Endothelial cell of umbilical vein (primary cell): ENCODE data around the gene CHSY3. TPM values are rescaled to one million over a fixed set of nuclear protein-coding genes. Genes with fewer than 3 reads are reported as not detected.

ENCODE experiments used
- BruUV-seq: library from RNA; stranded (reverse); fragments of 400-500 nt; replicated peaks from 2 replicates; lab custom pipeline; 2021; lab: Mats Ljungman, UMichigan
- CTCF ChIA-PET: fragments of 300-600, 350-600 bp; sonication (Branson Sonifier 250); formaldehyde crosslinking; loops from one replicate; lab custom pipeline; 2021; ENCODE audit warnings: antibody characterized with exemption, inconsistent platforms; lab: Charles Lee
- POLR2A ChIA-PET: fragments of 300-600, 350-600 bp; sonication (Branson Sonifier 250); formaldehyde crosslinking; loops from one replicate; lab custom pipeline; 2021; ENCODE audit warnings: antibody characterized with exemption, inconsistent platforms; lab: Charles Lee
- DNase-seq: peaks from one replicate; pipeline ENCODE4 v3.0.0-alpha.2; 2011; ENCODE audit warnings: low read depth, low spot score
- FAIRE-seq: peaks from 2 replicates; lab custom pipeline; 2011; peaks lifted over from hg19 to GRCh38; lab: Jason Lieb, UNC
- H2AFZ ChIP-seq: 2 replicates; pipeline ENCODE4 v1.6.0; 2012; ENCODE audit warnings: low read depth, low read length, control low read depth, inconsistent platforms
- H3K27ac ChIP-seq: 2 replicates; pipeline ENCODE4 v1.5.1; 2011; ENCODE audit warnings: low read depth, mild to moderate bottlenecking, control low read depth, low read length, moderate library complexity; ENCODE audit not compliant: insufficient read depth
- H3K27me3 ChIP-seq, 2 experiments: 2 replicates each; pipeline versions ENCODE4 v1.6.0 to v1.6.1; 2011; ENCODE audit warnings: low read length in 2 of 2, mixed read lengths in 1 of 2; ENCODE audit not compliant: control insufficient read depth in 2 of 2, insufficient read depth in 2 of 2
- H3K36me3 ChIP-seq, 2 experiments: 2 replicates in 1 of 2; 3 replicates in 1 of 2; pipeline ENCODE4 v1.5.1; 2011; ENCODE audit warnings: low read length in 2 of 2, mild to moderate bottlenecking in 1 of 2, moderate library complexity in 1 of 2; ENCODE audit not compliant: control insufficient read depth in 2 of 2, insufficient read depth in 2 of 2; ENCODE audit errors: extremely low read depth in 1 of 2
- H3K4me1 ChIP-seq: 3 replicates; pipeline ENCODE4 v1.5.1; 2011; ENCODE audit warnings: mild to moderate bottlenecking, low read length; ENCODE audit not compliant: control insufficient read depth, insufficient read depth; ENCODE audit errors: extremely low read depth
- H3K4me2 ChIP-seq: 2 replicates; pipeline ENCODE4 v1.6.1; 2011; ENCODE audit warnings: low read length, control low read depth, mixed read lengths; ENCODE audit not compliant: insufficient read depth
- H3K4me3 ChIP-seq, 3 experiments: fragments of 200-600 bp in 1 of 3; sonication (generic), shearing (Covaris generic) in 1 of 3; replicated peaks in 1 of 3; 2 replicates each; pipeline ENCODE4 v1.5.1; 2011 to 2016; ENCODE audit warnings: control low read depth in 3 of 3, low read length in 3 of 3, mild to moderate bottlenecking in 2 of 3, inconsistent platforms in 1 of 3, low read depth in 1 of 3, moderate library complexity in 1 of 3; ENCODE audit not compliant: insufficient read depth in 1 of 3
- H3K79me2 ChIP-seq: 2 replicates; pipeline ENCODE4 v1.6.0; 2012; ENCODE audit warnings: low read length, inconsistent platforms; ENCODE audit not compliant: control insufficient read depth, insufficient read depth
- H3K9ac ChIP-seq: replicated peaks from 2 replicates; pipeline ENCODE3; 2011; ENCODE audit warnings: low read length, control low read depth; ENCODE audit not compliant: insufficient read depth; ENCODE audit errors: extremely low read depth
- H3K9me1 ChIP-seq: replicated peaks from 3 replicates; pipeline ENCODE4 v1.6.0; 2011; ENCODE audit warnings: mild to moderate bottlenecking, low read length; ENCODE audit not compliant: control insufficient read depth, insufficient read depth; ENCODE audit errors: extremely low read depth
- H3K9me3 ChIP-seq: replicated peaks from 2 replicates; pipeline ENCODE4 v1.5.1; 2012; ENCODE audit warnings: low read length, inconsistent platforms; ENCODE audit not compliant: control insufficient read depth, insufficient read depth
- H4K20me1 ChIP-seq: replicated peaks from 2 replicates; pipeline ENCODE3; 2011; ENCODE audit warnings: mild to moderate bottlenecking, low read length; ENCODE audit not compliant: control insufficient read depth, insufficient read depth; ENCODE audit errors: extremely low read depth
- EZH2 ChIP-seq: IDR thresholded peaks from 2 replicates; pipeline ENCODE4 v1.6.1; 2012; ENCODE audit warnings: borderline replicate concordance, low read depth, mild to moderate bottlenecking, moderate library complexity, low read length, inconsistent platforms; ENCODE audit not compliant: severe bottlenecking
- FOS ChIP-seq: IDR thresholded peaks from 2 replicates; pipeline ENCODE4 v1.6.1; 2011; ENCODE audit warnings: mild to moderate bottlenecking, low read length, moderate library complexity, borderline replicate concordance; ENCODE audit not compliant: insufficient read depth
- GATA2 ChIP-seq: IDR thresholded peaks from 2 replicates; pipeline ENCODE4 v1.7.0; 2011; ENCODE audit warnings: low read depth, mild to moderate bottlenecking, moderate library complexity, mixed read lengths, low read length; ENCODE audit not compliant: insufficient read length, insufficient read depth
- JUN ChIP-seq: IDR thresholded peaks from 2 replicates; pipeline ENCODE4 v1.6.1; 2011; ENCODE audit warnings: borderline replicate concordance, low read depth; ENCODE audit not compliant: insufficient read length, insufficient read depth
- MYC ChIP-seq: IDR thresholded peaks from one replicate; pipeline ENCODE4 v1.6.1; 2011; ENCODE audit warnings: mild to moderate bottlenecking, low read depth, low read length
- POLR2A ChIP-seq: IDR thresholded peaks from 2 replicates; pipeline ENCODE4 v1.6.1; 2012; ENCODE audit warnings: low read depth, mild to moderate bottlenecking, control low read depth, low read length
- POLR2AphosphoS5 ChIP-seq: IDR thresholded peaks from 2 replicates; pipeline ENCODE4 v1.6.1; 2012; ENCODE audit warnings: low read depth, mild to moderate bottlenecking, control low read depth, low read length, moderate library complexity; ENCODE audit not compliant: insufficient read depth
- dilution Hi-C: fragments of 300-500 bp; cut with MboI; formaldehyde crosslinking; loops from one replicate; pipeline ENCODE4 v1.15.0; 2019; ENCODE audit warnings: low sequenced_read_pairs; ENCODE audit not compliant: extremely low pct_ligation_motif_present
- intact Hi-C: fragments of 100-400 bp; cut with micrococcal nuclease; formaldehyde crosslinking; loops from one replicate; pipeline ENCODE4 v1.10.0; 2022
- polyA plus RNA-seq, 4 experiments: library from polyadenylated mRNA; depleted of rRNA in 3 of 4; stranded (reverse) in 3 of 4; unstranded in 1 of 4; fragments of >200 nt; gene quantifications; 2 replicates each; pipeline versions ENCODE4 v1.2.1 to v1.2.3, GENCODE V29; 2011 to 2012; ENCODE audit warnings: missing spikeins in 1 of 4
- total RNA-seq: library from RNA; stranded (reverse); gene quantifications from 2 replicates; pipeline ENCODE4 v1.2.3, GENCODE V29; 2021
- TF ChIP-seq, protein P1 (sequence below), 2 donors: IDR thresholded peaks; 1 replicate in 1 of 2; 2 replicates in 1 of 2; pipeline ENCODE4 v1.5.1; 2011; ENCODE audit warnings: low read length in 2 of 2, mild to moderate bottlenecking in 2 of 2, moderate library complexity in 2 of 2, control low read depth in 1 of 2, inconsistent platforms in 1 of 2, low read depth in 1 of 2; ENCODE audit not compliant: insufficient read depth in 1 of 2; ENCODE audit errors: extremely low read depth in 1 of 2
- TF ChIP-seq, protein P2 (sequence below): IDR thresholded peaks from 2 replicates; pipeline ENCODE4 v1.6.1; 2011; ENCODE audit not compliant: insufficient read depth, insufficient read length

Gene CHSY3
- total and polyA plus RNA-seq, 2 donors (not counting 3 experiments of a cell fraction or from before 2014, with no cell fraction given): 2.2 to 8.4 TPM

DNA sequence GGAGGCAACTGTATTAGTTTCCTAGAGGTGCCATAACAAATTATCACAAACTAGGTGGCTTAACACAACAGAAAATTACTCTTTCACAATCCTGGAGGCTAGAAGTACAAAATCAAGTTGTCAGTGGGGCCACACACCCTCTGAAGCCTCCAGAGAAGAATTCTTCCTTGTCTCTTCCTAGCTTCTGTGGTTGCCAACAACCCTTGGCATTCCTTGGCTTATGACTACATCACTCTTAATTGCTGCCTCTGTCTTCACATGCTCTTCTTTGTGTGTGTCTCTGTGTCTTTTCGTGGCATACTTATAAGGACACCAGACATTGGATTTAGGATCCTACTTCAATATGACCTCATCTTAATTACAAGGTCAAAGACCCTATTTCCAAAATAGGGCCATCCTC, 327.5 kb downstream of the CHSY3 start:
- intact Hi-C loops (loop anchor here (10.0 kb wide), 1 partner anchor 327 kb away; the partner anchor contains the start of gene CHSY3), dilution Hi-C loops (no loop called here)
- CTCF ChIA-PET: no interaction called here
- Histone ChIP-seq H3K9ac (no peak overlapping the region), H3K4me3 (no peak overlapping the region), H3K79me2 (no peaks in the 10 kb centered on the region), H3K27me3 (no peaks in the 10 kb centered on the region), H3K9me3 (no peaks in the 10 kb centered on the region), H3K36me3 (no peaks in the 10 kb centered on the region), H2AFZ (no peak overlapping the region), H3K4me1 (no peaks in the 10 kb centered on the region), H3K4me2 (no peak overlapping the region), H4K20me1 (no peaks in the 10 kb centered on the region), H3K9me1 (no peaks in the 10 kb centered on the region), H3K27ac (no peak overlapping the region)
- POLR2A ChIA-PET: no interaction called here
- TF ChIP-seq JUN: no peak
- FAIRE-seq (no peak), DNase-seq (no peak)
- BruUV-seq: no TSS peak

DNA sequence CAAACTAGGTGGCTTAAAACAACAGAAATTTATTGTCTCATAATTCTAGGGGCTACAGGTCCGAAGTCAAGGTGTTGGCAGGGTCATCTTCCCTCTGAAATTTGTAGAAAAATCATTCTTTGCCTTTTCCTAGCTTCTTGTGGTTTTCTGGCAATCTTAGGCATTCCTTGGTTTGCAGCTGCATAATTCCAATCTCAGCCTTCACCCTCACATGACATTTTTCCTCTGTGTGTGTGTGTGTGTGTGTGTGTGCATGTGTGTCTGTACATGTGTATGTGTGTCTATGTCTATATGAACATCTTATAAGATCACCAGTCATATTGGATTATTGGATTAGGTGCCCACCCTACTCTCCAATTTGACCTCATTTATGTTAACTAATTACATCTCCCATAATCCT, 330.6 kb downstream of the CHSY3 start:
- Histone ChIP-seq H3K27me3 (no peaks in the 10 kb centered on the region), H3K4me2 (no peak overlapping the region), H3K79me2 (no peaks in the 10 kb centered on the region), H2AFZ (no peak overlapping the region), H3K9ac (no peak overlapping the region), H3K27ac (no peak overlapping the region), H3K36me3 (no peaks in the 10 kb centered on the region), H3K9me3 (no peaks in the 10 kb centered on the region), H3K4me3 (no peak overlapping the region), H3K4me1 (peaks cover 13% of the 10 kb centered on the region), H3K9me1 (no peaks in the 10 kb centered on the region), H4K20me1 (no peaks in the 10 kb centered on the region)
- dilution Hi-C loops: no loop called here
- intact Hi-C loops: loop anchor here (5.0 to 10.0 kb wide), 2 partner anchors 330 to 477 kb away; partner anchors contain the start of gene CHSY3
- peak; percentile 28 for FAIRE-seq
- ChIA-PET CTCF (no interaction called here), POLR2A (no interaction called here)
- DNase-seq: no peak
- no TSS peak for BruUV-seq
- TF ChIP-seq POLR2AphosphoS5: no peak
- TF ChIP-seq, protein P1, sequence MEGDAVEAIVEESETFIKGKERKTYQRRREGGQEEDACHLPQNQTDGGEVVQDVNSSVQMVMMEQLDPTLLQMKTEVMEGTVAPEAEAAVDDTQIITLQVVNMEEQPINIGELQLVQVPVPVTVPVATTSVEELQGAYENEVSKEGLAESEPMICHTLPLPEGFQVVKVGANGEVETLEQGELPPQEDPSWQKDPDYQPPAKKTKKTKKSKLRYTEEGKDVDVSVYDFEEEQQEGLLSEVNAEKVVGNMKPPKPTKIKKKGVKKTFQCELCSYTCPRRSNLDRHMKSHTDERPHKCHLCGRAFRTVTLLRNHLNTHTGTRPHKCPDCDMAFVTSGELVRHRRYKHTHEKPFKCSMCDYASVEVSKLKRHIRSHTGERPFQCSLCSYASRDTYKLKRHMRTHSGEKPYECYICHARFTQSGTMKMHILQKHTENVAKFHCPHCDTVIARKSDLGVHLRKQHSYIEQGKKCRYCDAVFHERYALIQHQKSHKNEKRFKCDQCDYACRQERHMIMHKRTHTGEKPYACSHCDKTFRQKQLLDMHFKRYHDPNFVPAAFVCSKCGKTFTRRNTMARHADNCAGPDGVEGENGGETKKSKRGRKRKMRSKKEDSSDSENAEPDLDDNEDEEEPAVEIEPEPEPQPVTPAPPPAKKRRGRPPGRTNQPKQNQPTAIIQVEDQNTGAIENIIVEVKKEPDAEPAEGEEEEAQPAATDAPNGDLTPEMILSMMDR (IDR thresholded peaks at IDR 0.05; ENCODE audit: extremely low read depth in 1 of 2, insufficient read depth in 1 of 2, low read depth in 1 of 2, low read length in 2 of 2): no peak
- no peak for TF ChIP-seq FOS
- TF ChIP-seq MYC: no peak
- no peak for TF ChIP-seq EZH2
- no peak for TF ChIP-seq JUN
- TF ChIP-seq GATA2: no peak
- TF ChIP-seq, protein P2, sequence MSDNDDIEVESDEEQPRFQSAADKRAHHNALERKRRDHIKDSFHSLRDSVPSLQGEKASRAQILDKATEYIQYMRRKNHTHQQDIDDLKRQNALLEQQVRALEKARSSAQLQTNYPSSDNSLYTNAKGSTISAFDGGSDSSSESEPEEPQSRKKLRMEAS: no peak
- TF ChIP-seq POLR2A: no peak
